B cell (primary cell): ENCODE data around the gene DECR2. TPM values are rescaled to one million over a fixed set of nuclear protein-coding genes. Genes with fewer than 3 reads are reported as not detected.

Experiments
- ATAC-seq: fragments of 200-7000 bp; cut with Tn5 transposase; one replicate; pipeline ENCODE4 v1.10.0; 2021; ENCODE audit warnings: low read depth, mild to moderate bottlenecking, moderate number of reproducible peaks, moderate library complexity
- CTCF ChIA-PET: fragments of 350-600 bp; sonication (Branson Sonifier 250); formaldehyde crosslinking; loops from one replicate; lab custom pipeline; 2021; ENCODE audit warnings: antibody characterized with exemption, inconsistent platforms; lab: Charles Lee
- POLR2A ChIA-PET: fragments of 350-600 bp; sonication (Branson Sonifier 250); formaldehyde crosslinking; loops from one replicate; lab custom pipeline; 2021; ENCODE audit warnings: antibody characterized with exemption; lab: Charles Lee
- DNase-seq: peaks from one replicate; pipeline ENCODE4 v3.0.0; 2013
- H2AFZ ChIP-seq: 2 replicates; pipeline ENCODE4 v1.6.1; 2012; ENCODE audit warnings: mild to moderate bottlenecking, low read depth, low read length; ENCODE audit not compliant: insufficient read depth, poor library complexity, severe bottlenecking
- H3K27ac ChIP-seq, 2 donors: 1 replicate in 1 of 2; 2 replicates in 1 of 2; pipeline ENCODE4 v1.5.1; 2012 to 2013; ENCODE audit warnings: low read length in 2 of 2, mild to moderate bottlenecking in 2 of 2, moderate library complexity in 1 of 2
- H3K27me3 ChIP-seq, 4 experiments: fragments of 200-600 bp in 1 of 4; sonication (generic) in 1 of 4; replicated peaks in 1 of 4; 1 replicate in 2 of 4; 2 replicates in 2 of 4; pipeline versions ENCODE4 v1.6.1 to v1.7.0; 2013 to 2016; ENCODE audit warnings: low read length in 3 of 4, mild to moderate bottlenecking in 2 of 4, mixed read lengths in 1 of 4, moderate library complexity in 1 of 4; ENCODE audit not compliant: insufficient read depth in 4 of 4, control insufficient read depth in 3 of 4; ENCODE audit errors: control extremely low read depth in 1 of 4
- H3K36me3 ChIP-seq, 2 experiments: replicated peaks in 1 of 2; 1 replicate in 1 of 2; 2 replicates in 1 of 2; pipeline versions ENCODE4 v1.6.1 to v1.7.1; 2013; ENCODE audit warnings: low read length in 1 of 2; ENCODE audit not compliant: insufficient read depth in 2 of 2, control insufficient read depth in 1 of 2; ENCODE audit errors: control extremely low read depth in 1 of 2, extremely low read depth in 1 of 2
- H3K4me1 ChIP-seq, 2 donors: fragments of 200-600 bp in 1 of 2; sonication (generic) in 1 of 2; 1 replicate in 1 of 2; 2 replicates in 1 of 2; pipeline versions ENCODE4 v1.5.1 to v1.6.1; 2013 to 2017; ENCODE audit warnings: low read length in 2 of 2; ENCODE audit not compliant: control insufficient read depth in 2 of 2, insufficient read depth in 2 of 2
- H3K4me2 ChIP-seq: replicated peaks from 2 replicates; pipeline ENCODE3; 2012; ENCODE audit warnings: mild to moderate bottlenecking, low read depth, low read length; ENCODE audit not compliant: poor library complexity, severe bottlenecking
- H3K4me3 ChIP-seq, 5 experiments: fragments of 200-600 bp in 1 of 5; sonication (generic) in 1 of 5; 1 replicate in 3 of 5; 2 replicates in 2 of 5; pipeline versions ENCODE4 v1.5.1 to v1.7.0; 2011 to 2016; ENCODE audit warnings: low read length in 4 of 5, mild to moderate bottlenecking in 4 of 5, low read depth in 2 of 5, control low read depth in 1 of 5, moderate library complexity in 1 of 5; ENCODE audit not compliant: insufficient read depth in 1 of 5; ENCODE audit errors: control extremely low read depth in 1 of 5, extremely low read depth in 1 of 5
- H3K79me2 ChIP-seq: fragments of 200-600 bp; sonication (generic); one replicate; pipeline ENCODE4 v1.6.0; 2016; ENCODE audit warnings: low read length; ENCODE audit not compliant: control insufficient read depth, insufficient read depth
- H3K9ac ChIP-seq: fragments of 200-600 bp; sonication (generic); 2 replicates; pipeline ENCODE4 v1.6.1; 2017; ENCODE audit warnings: mild to moderate bottlenecking, low read length, moderate library complexity
- H3K9me3 ChIP-seq, 3 donors: one replicate each; pipeline versions ENCODE4 v1.6.1 to v1.7.1; 2013; ENCODE audit warnings: low read length in 2 of 3; ENCODE audit not compliant: control insufficient read depth in 2 of 3, insufficient read depth in 1 of 3; ENCODE audit errors: control extremely low read depth in 1 of 3
- H4K20me1 ChIP-seq: 2 replicates; pipeline ENCODE4 v1.6.0; 2012; ENCODE audit warnings: mild to moderate bottlenecking, low read length; ENCODE audit not compliant: insufficient read depth, control insufficient read depth, poor library complexity, severe bottlenecking
- H3K27ac Mint-ChIP-seq: one replicate; pipeline ENCODE4 v1.8.0; 2021; ENCODE audit warnings: mixed read lengths
- H3K27me3 Mint-ChIP-seq: one replicate; pipeline ENCODE4 v1.8.0; 2021; ENCODE audit warnings: mixed read lengths
- H3K4me1 Mint-ChIP-seq: one replicate; pipeline ENCODE4 v1.8.0; 2021; ENCODE audit warnings: mixed read lengths
- H3K4me3 Mint-ChIP-seq: one replicate; pipeline ENCODE4 v1.8.0; 2021; ENCODE audit warnings: mixed read lengths
- H3K9me3 Mint-ChIP-seq: one replicate; pipeline ENCODE4 v1.8.0; 2022; ENCODE audit warnings: mixed read lengths; ENCODE audit not compliant: insufficient read depth
- EZH2 ChIP-seq: IDR thresholded peaks from 2 replicates; pipeline ENCODE4 v1.6.1; 2012; ENCODE audit warnings: borderline replicate concordance, low read depth, mild to moderate bottlenecking, moderate library complexity, low read length; ENCODE audit not compliant: insufficient read depth, poor library complexity, severe bottlenecking
- WGBS: methylation state at CpG from one replicate; pipeline ENCODE4 v1.1.5; 2013; ENCODE audit warnings: missing lambda C conversion rate; ENCODE audit not compliant: insufficient coverage; 5-methylcytosine and 5-hydroxymethylcytosine counted together
- intact Hi-C: fragments of 100-400 bp; cut with micrococcal nuclease; formaldehyde crosslinking; loops from one replicate; pipeline ENCODE4 v1.10.0; 2022
- polyA plus RNA-seq: library from polyadenylated mRNA; depleted of rRNA; stranded (reverse); fragments of >200 nt; gene quantifications from 2 replicates; pipeline ENCODE4 v1.2.3, GENCODE V29; 2012
- total RNA-seq, 2 donors: library from RNA; stranded (reverse); fragments of 120-200 nt in 1 of 2; gene quantifications; 1 replicate in 1 of 2; 2 replicates in 1 of 2; pipeline versions ENCODE4 v1.2.3 to v1.2.4, GENCODE V29; 2013 to 2022
- TF ChIP-seq, protein P1 (sequence below): fragments of 200-600 bp; IDR thresholded peaks from one replicate; pipeline ENCODE4 v1.8.0; 2022; ENCODE audit warnings: antibody characterized with exemption, mild to moderate bottlenecking

Gene DECR2
- total and polyA plus RNA-seq, 2 donors (not counting 1 experiment from before 2014, with no cell fraction given), result 11.0 to 16.3 TPM

DNA sequence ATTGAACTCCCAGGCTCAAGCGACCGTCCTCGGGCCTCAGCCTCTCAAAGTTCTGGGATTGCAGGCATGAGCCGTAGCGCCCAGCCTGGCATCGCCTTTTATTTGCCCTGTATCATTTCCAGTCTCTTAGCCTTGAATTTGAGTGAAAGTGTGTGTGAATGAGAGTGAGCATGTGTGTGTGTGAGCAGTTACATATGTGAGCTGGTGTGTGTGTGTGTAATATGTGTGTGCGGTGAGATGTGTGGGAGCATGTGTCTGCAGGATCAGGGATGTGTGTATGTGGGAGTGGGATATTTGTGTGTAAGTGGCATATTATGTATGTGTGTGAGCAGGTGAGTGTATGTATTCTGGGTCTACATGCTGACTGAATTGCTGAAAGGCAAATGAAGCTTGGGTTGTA is 29.2 kb downstream of the DECR2 start:
- H3K9ac ChIP-seq, result no peak overlapping the region
- H3K27me3 Mint-ChIP-seq, result no peaks in the 10 kb centered on the region
- DNase-seq, result no peak
- peaks cover 0 to 4% (median 0%) of the 10 kb centered on the region in 4 experiments for H3K27me3 ChIP-seq
- no peak for ATAC-seq
- ChIA-PET POLR2A (no interaction called here), CTCF (no interaction called here)
- WGBS, result 96% methylated on average over 7 of the region's 7 CpGs
- no peak overlapping the region for H3K4me2 ChIP-seq
- no peaks in the 10 kb centered on the region for H3K36me3 ChIP-seq
- peaks cover 64% of the 10 kb centered on the region for H3K79me2 ChIP-seq
- no peak overlapping the region for H3K27ac ChIP-seq
- no peak overlapping the region for H3K4me3 Mint-ChIP-seq
- no peak overlapping the region for H3K27ac Mint-ChIP-seq
- peaks cover 11% of the 10 kb centered on the region for H4K20me1 ChIP-seq
- TF ChIP-seq, protein P1, sequence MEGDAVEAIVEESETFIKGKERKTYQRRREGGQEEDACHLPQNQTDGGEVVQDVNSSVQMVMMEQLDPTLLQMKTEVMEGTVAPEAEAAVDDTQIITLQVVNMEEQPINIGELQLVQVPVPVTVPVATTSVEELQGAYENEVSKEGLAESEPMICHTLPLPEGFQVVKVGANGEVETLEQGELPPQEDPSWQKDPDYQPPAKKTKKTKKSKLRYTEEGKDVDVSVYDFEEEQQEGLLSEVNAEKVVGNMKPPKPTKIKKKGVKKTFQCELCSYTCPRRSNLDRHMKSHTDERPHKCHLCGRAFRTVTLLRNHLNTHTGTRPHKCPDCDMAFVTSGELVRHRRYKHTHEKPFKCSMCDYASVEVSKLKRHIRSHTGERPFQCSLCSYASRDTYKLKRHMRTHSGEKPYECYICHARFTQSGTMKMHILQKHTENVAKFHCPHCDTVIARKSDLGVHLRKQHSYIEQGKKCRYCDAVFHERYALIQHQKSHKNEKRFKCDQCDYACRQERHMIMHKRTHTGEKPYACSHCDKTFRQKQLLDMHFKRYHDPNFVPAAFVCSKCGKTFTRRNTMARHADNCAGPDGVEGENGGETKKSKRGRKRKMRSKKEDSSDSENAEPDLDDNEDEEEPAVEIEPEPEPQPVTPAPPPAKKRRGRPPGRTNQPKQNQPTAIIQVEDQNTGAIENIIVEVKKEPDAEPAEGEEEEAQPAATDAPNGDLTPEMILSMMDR, result no peak
- no peak for TF ChIP-seq EZH2
- no peak overlapping the region for H3K4me3 ChIP-seq
- peaks cover 23% of the 10 kb centered on the region for H3K4me1 Mint-ChIP-seq
- intact Hi-C loops, result no loop called here
- H3K9me3 Mint-ChIP-seq, result no peaks in the 10 kb centered on the region
- no peaks in the 10 kb centered on the region for H3K9me3 ChIP-seq
- no peak overlapping the region for H2AFZ ChIP-seq
- peaks cover 11 to 13% of the 10 kb centered on the region in 2 donors for H3K4me1 ChIP-seq

DNA sequence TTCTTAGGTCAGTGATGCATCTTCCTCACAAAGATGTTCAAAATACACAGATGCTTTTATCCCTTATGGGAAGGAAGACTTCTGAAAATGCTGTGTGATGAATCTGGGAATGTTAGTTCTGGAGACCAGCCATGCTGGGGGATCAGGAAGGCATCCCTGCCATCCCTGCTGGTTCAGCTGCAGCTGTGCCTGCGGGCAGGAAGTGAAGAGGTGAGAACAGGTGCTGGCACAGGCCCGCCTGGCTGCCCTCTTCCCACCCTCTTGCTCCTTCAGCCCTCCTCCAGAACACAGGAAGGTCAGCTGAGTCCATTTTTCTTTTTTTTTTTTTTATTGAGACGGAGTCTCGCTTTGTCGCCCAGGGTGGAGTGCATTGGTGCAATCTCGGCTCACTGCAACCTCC is 38.9 kb downstream of the DECR2 start:
- intact Hi-C loops, result no loop called here
- Mint-ChIP-seq H3K27me3 (no peaks in the 10 kb centered on the region), H3K4me3 (no peak overlapping the region), H3K9me3 (no peaks in the 10 kb centered on the region), H3K27ac (no peak overlapping the region), H3K4me1 (peaks cover 20% of the 10 kb centered on the region)
- H4K20me1 ChIP-seq, result peaks cover 10% of the 10 kb centered on the region
- no peak for DNase-seq
- H3K27me3 ChIP-seq, result no peaks in the 10 kb centered on the region
- CTCF ChIA-PET, result no interaction called here
- H3K27ac ChIP-seq, result no peak overlapping the region
- H3K4me3 ChIP-seq, result no peak overlapping the region
- TF ChIP-seq EZH2, result no peak
- TF ChIP-seq, protein P1, result no peak
- H3K36me3 ChIP-seq, result no peaks in the 10 kb centered on the region
- H3K9me3 ChIP-seq, result no peaks in the 10 kb centered on the region
- no peak overlapping the region for H3K9ac ChIP-seq
- ATAC-seq, result no peak
- H3K4me2 ChIP-seq, result no peak overlapping the region
- POLR2A ChIA-PET, result no interaction called here
- peaks cover 75% of the 10 kb centered on the region for H3K79me2 ChIP-seq
- WGBS, result 100% methylated on average over 4 of the region's 6 CpGs
- peaks cover 11 to 12% of the 10 kb centered on the region in 2 donors for H3K4me1 ChIP-seq
- H2AFZ ChIP-seq, result no peak overlapping the region
